Endodermal cell (in vitro differentiated cells): ENCODE measurements around the gene SLC16A6. TPM values are rescaled to one million over a fixed set of nuclear protein-coding genes. Genes with fewer than 3 reads are reported as not detected.
"Not testable (repeated sequence)": the region's sequence is repeated elsewhere in the genome, so short reads cannot be mapped to it uniquely, and the experiment has no call there.

Experiments used
- DNase-seq: peaks from one replicate; pipeline ENCODE4 v3.0.0-alpha.2; 2017
- H3K27ac ChIP-seq: 2 replicates; pipeline ENCODE4 v1.5.1; 2013; ENCODE audit warnings: mild to moderate bottlenecking, low read depth, low read length, moderate library complexity
- H3K27me3 ChIP-seq: 2 replicates; pipeline ENCODE4 v1.6.1; 2013; ENCODE audit warnings: mild to moderate bottlenecking, low read length, moderate library complexity; ENCODE audit not compliant: insufficient read depth, control insufficient read depth, poor library complexity, severe bottlenecking
- H3K36me3 ChIP-seq: 2 replicates; pipeline ENCODE4 v1.7.0; 2013; ENCODE audit warnings: mild to moderate bottlenecking, low read length, moderate library complexity; ENCODE audit not compliant: control insufficient read depth, insufficient read depth
- H3K4me1 ChIP-seq: one replicate; pipeline ENCODE4 v1.7.0; 2013; ENCODE audit warnings: low read length; ENCODE audit not compliant: control insufficient read depth, insufficient read depth
- H3K4me3 ChIP-seq: 2 replicates; pipeline ENCODE4 v1.5.1; 2013; ENCODE audit warnings: mild to moderate bottlenecking, low read length, moderate library complexity
- H3K9ac ChIP-seq: 2 replicates; pipeline ENCODE4 v1.6.1; 2013; ENCODE audit warnings: mild to moderate bottlenecking, low read length, moderate library complexity; ENCODE audit not compliant: poor library complexity, severe bottlenecking; ENCODE audit errors: extremely low read depth
- H3K9me3 ChIP-seq: 2 replicates; pipeline ENCODE4 v1.6.1; 2013; ENCODE audit warnings: mild to moderate bottlenecking, low read length, moderate library complexity; ENCODE audit not compliant: control insufficient read depth
- H3K27ac Mint-ChIP-seq: 2 replicates; pipeline ENCODE4 v1.8.0; 2020; ENCODE audit warnings: mixed read lengths
- H3K27me3 Mint-ChIP-seq: 2 replicates; pipeline ENCODE4 v1.8.0; 2021; ENCODE audit warnings: mild to moderate bottlenecking, mixed read lengths; ENCODE audit not compliant: insufficient read depth
- H3K36me3 Mint-ChIP-seq: 2 replicates; pipeline ENCODE4 v1.8.0; 2020; ENCODE audit warnings: low read depth, mixed read lengths
- H3K4me1 Mint-ChIP-seq: 2 replicates; pipeline ENCODE4 v1.8.0; 2020; ENCODE audit warnings: mixed read lengths
- H3K4me3 Mint-ChIP-seq: 2 replicates; pipeline ENCODE4 v1.8.0; 2020; ENCODE audit warnings: mild to moderate bottlenecking, moderate library complexity, mixed read lengths
- H3K9me3 Mint-ChIP-seq: 2 replicates; pipeline ENCODE4 v1.8.0; 2020; ENCODE audit warnings: mild to moderate bottlenecking, mixed read lengths
- WGBS, 2 experiments: methylation state at CpG; one replicate each; pipeline versions ENCODE4 v1.1.5 to v1.1.7; 2013; ENCODE audit warnings: missing lambda C conversion rate in 2 of 2, mixed read lengths in 1 of 2; ENCODE audit not compliant: insufficient coverage in 1 of 2, insufficient read length in 1 of 2; 5-methylcytosine and 5-hydroxymethylcytosine counted together
- total RNA-seq, 2 donors: library from RNA; stranded (reverse); fragmentation: NEBNext Ultra II Directional in 1 of 2; extraction: Animal tissue kit (Norgen Biotek cat#: 25700) in 1 of 2; gene quantifications; 2 replicates in 1 of 2; 3 replicates in 1 of 2; pipeline ENCODE4 v1.2.1, GENCODE V29; 2021
- TF ChIP-seq, protein P1 (sequence below): fragments of 200-600 bp; sonication (generic); conservative IDR thresholded peaks from 2 replicates; pipeline ENCODE4 v1.5.0; 2021; ENCODE audit warnings: antibody characterized with exemption, mild to moderate bottlenecking

SLC16A6 gene
- total RNA-seq, 2 donors from 2014 or later = 0.18 to 0.58 TPM

DNA sequence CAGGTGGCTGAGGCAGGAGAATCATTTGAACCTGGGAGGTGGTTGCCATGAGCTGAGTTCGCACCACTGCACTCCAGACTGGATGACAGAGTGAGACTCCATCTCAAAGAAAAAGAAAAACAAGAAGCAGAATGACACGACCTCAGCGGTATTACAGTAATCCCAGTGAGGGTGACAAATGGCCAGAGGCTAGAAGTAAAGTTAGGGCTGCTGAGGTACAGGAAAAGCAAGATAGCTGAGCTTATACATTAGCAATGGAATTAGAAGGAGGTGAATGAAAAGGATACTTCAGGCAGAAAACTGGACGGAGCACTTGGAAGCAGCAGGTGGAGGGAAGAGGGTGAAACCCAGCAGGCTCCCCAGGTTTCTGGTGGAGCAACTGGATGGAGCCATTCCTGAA is 69.1 kb downstream of the SLC16A6 start:
- no peaks in the 10 kb centered on the region for H3K4me1 Mint-ChIP-seq
- no peaks in the 10 kb centered on the region for H3K9me3 ChIP-seq
- H3K27ac ChIP-seq = no peak overlapping the region
- no peak for DNase-seq
- no peak overlapping the region for H3K4me3 ChIP-seq
- H3K27ac Mint-ChIP-seq = no peak overlapping the region
- H3K4me1 ChIP-seq = no peaks in the 10 kb centered on the region
- TF ChIP-seq, protein P1, sequence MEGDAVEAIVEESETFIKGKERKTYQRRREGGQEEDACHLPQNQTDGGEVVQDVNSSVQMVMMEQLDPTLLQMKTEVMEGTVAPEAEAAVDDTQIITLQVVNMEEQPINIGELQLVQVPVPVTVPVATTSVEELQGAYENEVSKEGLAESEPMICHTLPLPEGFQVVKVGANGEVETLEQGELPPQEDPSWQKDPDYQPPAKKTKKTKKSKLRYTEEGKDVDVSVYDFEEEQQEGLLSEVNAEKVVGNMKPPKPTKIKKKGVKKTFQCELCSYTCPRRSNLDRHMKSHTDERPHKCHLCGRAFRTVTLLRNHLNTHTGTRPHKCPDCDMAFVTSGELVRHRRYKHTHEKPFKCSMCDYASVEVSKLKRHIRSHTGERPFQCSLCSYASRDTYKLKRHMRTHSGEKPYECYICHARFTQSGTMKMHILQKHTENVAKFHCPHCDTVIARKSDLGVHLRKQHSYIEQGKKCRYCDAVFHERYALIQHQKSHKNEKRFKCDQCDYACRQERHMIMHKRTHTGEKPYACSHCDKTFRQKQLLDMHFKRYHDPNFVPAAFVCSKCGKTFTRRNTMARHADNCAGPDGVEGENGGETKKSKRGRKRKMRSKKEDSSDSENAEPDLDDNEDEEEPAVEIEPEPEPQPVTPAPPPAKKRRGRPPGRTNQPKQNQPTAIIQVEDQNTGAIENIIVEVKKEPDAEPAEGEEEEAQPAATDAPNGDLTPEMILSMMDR = no peak
- no peaks in the 10 kb centered on the region for H3K27me3 ChIP-seq
- H3K9ac ChIP-seq = no peak overlapping the region
- peaks cover 3% of the 10 kb centered on the region for H3K9me3 Mint-ChIP-seq
- WGBS, 2 experiments = 91 to 93% methylated on average over 4 of the region's 4 CpGs
- H3K36me3 Mint-ChIP-seq = peaks cover 42% of the 10 kb centered on the region
- no peak overlapping the region for H3K4me3 Mint-ChIP-seq
- no peaks in the 10 kb centered on the region for H3K36me3 ChIP-seq
- H3K27me3 Mint-ChIP-seq = no peaks in the 10 kb centered on the region

DNA sequence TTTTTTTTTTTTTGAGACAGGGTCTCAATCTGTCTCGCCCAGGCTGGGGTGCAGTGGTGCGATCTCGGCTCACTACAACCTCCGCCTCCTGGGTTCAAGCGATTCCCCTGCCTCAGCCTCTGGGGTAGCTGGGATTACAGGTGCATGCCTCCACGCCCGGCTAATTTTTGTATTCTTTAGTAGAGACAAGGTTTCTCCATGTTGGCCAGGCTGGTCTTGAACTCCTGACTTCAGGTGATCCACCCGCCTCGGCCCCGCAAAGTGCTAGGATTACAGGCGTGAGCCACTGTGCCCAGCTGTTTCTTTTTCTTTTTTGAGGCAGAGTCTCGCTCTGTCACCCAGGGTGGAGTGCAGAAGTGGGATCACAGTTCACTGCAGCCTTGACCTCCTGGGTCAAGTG is 70.1 kb downstream of the SLC16A6 start:
- whole genome bisulfite sequencing, 2 experiments = 93 to 95% methylated on average over 10 to 12 of the region's 12 CpGs
- H3K9me3 Mint-ChIP-seq, H3K4me1 ChIP-seq, H3K36me3 ChIP-seq, H3K4me1 Mint-ChIP-seq, H3K27me3 Mint-ChIP-seq, H3K4me3 Mint-ChIP-seq, H3K27me3 ChIP-seq, DNase-seq, H3K4me3 ChIP-seq, H3K27ac ChIP-seq, H3K9ac ChIP-seq, H3K27ac Mint-ChIP-seq, H3K9me3 ChIP-seq: not testable (repeated sequence)
- peaks cover 39% of the 10 kb centered on the region for H3K36me3 Mint-ChIP-seq

DNA sequence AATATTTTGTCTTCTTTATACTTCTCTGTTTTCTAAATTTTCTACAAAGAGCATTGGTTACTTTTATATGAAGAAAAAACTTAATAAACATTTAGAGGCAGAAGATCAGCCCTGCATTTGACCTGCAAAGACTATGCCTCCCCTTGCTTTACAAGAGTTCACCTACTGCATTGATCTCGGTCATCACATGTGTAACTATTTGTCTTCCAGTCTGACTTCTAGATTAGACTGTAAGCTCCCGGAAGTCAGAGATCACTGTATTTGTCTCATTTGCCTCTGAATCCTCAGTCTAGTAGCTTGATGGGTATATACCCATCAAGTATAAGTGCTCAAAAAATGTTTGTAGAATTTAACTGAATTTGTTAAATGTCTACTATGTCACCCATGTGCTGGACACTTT is 70.7 kb downstream of the SLC16A6 start:
- not testable (repeated sequence) for H3K4me1 ChIP-seq, H3K27ac ChIP-seq, H3K27me3 Mint-ChIP-seq, H3K4me3 ChIP-seq, H3K4me3 Mint-ChIP-seq, H3K9ac ChIP-seq, H3K9me3 Mint-ChIP-seq, H3K4me1 Mint-ChIP-seq, H3K9me3 ChIP-seq, H3K27me3 ChIP-seq, DNase-seq, H3K27ac Mint-ChIP-seq, H3K36me3 ChIP-seq
- peaks cover 38% of the 10 kb centered on the region for H3K36me3 Mint-ChIP-seq
- no CpG with 5 or more reads among the region's 2 CpGs for WGBS, 2 experiments

DNA sequence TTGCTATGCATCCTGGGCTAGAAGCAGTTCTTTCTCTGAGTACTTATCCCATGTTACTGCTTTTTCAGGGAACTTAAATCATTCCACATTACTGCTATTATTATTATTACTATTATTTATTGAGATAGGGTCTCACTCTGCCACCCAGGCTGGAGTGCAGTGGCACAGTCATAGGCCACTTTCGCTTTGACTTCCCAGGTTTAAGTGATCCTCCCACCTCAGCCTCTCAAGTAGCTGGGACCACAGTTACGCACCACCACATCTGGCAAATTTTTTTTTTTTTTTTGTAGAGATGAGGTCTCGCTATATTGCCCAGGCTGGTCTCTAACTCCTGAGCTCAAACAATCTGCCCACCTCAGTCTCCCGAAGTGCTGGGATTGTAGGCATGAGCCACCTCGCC is 71.5 kb downstream of the SLC16A6 start:
- WGBS, 2 experiments = 95 to 100% methylated on average over 4 to 5 of the region's 5 CpGs
- not testable (repeated sequence) for H3K27me3 ChIP-seq, H3K4me1 ChIP-seq, H3K27me3 Mint-ChIP-seq, H3K27ac ChIP-seq, H3K9me3 Mint-ChIP-seq, H3K4me1 Mint-ChIP-seq, H3K9ac ChIP-seq, H3K4me3 ChIP-seq, H3K36me3 ChIP-seq, H3K9me3 ChIP-seq, H3K27ac Mint-ChIP-seq, H3K4me3 Mint-ChIP-seq, DNase-seq
- H3K36me3 Mint-ChIP-seq = peaks cover 39% of the 10 kb centered on the region

Other genes with a start within 250 kb of the SLC16A6 start
- gene AMZ2, start 43.1 kb downstream of the SLC16A6 start, total RNA-seq = 10 to 100 TPM; 64.0 to 89.4 TPM
- 10 to 100 TPM in 1 of 2 donors, 1 to 10 TPM in 1; 4.4 to 14.1 TPM for gene ARSG, start 368 bp upstream of the SLC16A6 start, total RNA-seq
- 10 to 100 TPM; 32.0 to 39.5 TPM for gene WIPI1, start 166.4 kb upstream of the SLC16A6 start, total RNA-seq
- 100 to 1,000 TPM; 194 to 227 TPM for gene PRKAR1A, start 221.3 kb upstream of the SLC16A6 start, total RNA-seq